ENCODE data around the gene MANBA.
"Not testable (repeated sequence)": the region's sequence is repeated elsewhere in the genome, so short reads cannot be mapped to it uniquely, and the experiment has no call there.

The MANBA gene

DNA sequence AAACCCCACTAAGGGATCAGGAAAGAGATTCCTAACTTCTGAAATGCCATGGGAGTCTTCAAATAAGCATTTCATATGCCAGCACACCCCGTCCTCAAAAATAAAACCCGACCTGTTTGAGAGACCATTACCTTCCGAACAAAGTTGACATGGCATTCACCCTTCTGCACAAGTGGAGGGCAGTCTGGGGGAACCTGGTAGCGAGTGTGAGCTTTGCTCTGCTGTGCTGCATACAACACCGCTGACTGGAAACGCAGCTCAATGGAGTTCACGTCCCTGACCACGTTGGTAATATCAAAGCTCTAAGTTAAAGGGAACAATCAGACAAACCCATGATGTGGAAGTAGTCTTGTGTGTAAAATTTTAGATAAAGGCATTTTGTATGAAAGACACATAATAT lies 38.0 kb downstream of the MANBA start:
- no peak for DNase-seq (ENCODE audit: low spot score)

DNA sequence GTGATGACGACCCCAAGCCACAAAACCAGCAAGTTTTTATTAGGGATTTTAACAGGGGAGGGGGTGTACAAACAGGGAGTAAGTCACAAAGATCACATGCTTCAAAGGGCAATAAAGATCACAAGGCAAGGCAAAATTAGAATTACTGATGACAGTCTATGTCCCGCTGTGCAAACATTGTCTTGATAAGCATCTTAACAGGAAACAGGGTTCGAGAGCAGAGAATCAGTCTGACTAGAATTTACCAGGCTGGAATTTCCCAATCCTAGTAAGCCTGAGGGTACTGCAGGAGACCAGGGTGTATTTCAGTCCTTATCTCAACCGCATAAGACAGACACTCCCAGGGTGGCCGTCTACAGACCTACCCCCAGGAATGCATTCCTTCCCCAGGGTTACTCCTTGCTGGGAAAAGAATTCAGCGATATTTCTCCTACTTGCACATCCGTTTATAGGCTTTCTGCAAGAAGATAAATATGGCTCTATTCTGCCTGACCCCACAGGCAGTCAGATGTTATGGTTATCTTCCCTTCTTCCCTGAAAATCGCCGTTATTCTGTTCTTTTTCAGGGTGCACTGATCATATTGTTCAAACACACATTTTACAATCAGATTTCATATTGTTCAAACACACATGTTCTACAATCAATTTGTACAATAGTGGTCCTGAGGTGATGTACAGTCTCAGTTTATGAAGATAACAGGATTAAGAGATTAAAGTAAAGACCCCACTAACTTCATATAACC lies 41.8 kb downstream of the MANBA start:
- not testable (repeated sequence) for DNase-seq (ENCODE audit: low spot score)

DNA sequence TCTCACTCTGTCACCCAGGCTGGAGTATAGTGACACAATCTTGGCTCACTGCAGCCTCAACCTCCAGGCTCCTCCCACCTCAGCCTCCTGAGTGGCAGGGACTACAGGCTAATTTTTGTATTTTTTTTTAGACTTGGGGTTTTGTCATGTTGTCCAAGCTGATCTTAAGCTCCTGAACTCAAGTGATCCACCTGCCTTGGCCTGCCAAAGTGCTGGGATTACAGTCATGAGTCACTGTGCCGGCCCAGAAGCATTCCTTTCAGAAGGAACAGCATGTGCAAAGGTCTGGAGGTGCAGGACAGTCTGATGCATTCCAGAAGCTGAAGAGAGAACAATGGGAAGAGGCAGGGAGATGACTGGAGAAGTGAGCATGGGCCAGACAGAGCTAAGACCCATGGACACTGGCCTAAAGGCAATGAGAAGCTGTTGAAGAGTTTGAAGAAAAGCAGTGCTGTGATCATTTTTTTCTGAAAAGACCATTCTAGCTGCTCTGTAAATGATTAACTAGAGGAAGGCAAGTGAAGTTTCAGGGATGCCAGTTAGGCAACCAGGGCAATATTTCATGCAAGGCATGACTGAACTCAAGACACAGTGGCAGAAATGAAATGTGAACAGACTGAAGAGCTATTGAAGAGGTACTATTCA lies 43.2 kb downstream of the MANBA start:
- no peak for DNase-seq (ENCODE audit: low spot score)

GRCh38 chr4:102715057-102715456 lies 45.7 kb downstream of the MANBA start:
- peak; percentile 1 for DNase-seq (ENCODE audit: low spot score)

- not testable (repeated sequence) for DNase-seq (ENCODE audit: low spot score)
Measured at GRCh38 chr4:102713774-102714173, 47.0 kb downstream of the MANBA start.

DNA sequence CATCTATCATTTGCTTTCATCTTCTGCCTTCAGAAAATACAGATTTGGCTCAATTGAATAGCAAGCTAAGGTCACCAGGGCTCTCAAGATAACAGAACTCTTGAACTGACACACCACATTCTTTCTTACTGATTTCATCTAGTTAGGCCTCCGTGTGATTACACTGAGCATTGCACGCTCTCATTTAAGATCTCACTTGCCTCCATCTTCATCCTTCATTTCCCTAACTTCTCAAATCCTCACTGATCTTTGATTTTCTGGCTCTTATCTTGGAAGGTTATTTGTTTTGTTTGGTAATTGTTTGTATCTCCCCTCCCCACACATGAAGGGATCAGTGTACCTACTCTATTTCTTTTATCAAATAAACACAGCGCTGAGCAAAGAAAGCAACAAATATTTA lies 47.7 kb downstream of the MANBA start:
- DNase-seq (ENCODE audit: low spot score), result no peak

DNA sequence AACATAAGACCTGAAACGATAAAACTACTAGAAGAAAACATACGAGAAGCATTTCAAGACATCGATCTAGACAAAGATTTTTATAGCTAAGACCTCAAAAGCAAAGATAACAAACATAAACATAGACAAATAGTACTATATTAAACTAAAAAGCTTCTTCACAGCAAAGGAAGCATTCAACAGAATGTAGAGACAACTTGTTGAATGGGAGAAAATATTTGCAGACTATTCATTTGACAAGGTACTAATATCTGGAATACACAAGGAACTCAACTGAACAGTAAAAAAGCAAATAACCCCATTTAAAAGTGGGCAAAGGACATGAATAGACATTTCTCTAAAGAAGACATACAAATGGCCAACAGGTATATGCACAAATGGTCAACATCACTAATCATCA lies 49.8 kb downstream of the MANBA start:
- DNase-seq (ENCODE audit: low spot score), result no peak

GRCh38 chr4:102709060-102709459 lies 51.7 kb downstream of the MANBA start:
- not testable (repeated sequence) for DNase-seq (ENCODE audit: low spot score)

DNA sequence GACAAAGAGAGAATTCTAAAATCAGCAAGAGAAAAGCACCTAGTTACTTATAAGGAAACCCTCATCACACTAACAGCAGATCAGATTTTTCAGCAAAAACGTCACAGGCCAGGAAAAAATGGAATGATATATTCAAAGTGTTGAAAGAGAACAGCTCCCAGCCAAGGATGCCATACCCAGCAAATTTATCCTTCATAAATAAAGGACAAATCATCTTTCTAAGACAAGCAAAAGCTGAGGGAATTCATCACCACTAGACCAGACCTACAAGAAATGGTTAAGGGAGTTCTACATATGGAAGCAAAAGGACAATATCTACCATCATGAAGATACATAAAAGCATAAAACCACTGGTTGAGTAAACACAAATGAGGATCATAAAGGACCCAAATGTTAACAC lies 53.6 kb downstream of the MANBA start:
- DNase-seq (ENCODE audit: low spot score), result no peak

GRCh38 chr4:102705391-102705935 lies 55.3 kb downstream of the MANBA start:
- no peak for DNase-seq (ENCODE audit: low spot score)

DNA sequence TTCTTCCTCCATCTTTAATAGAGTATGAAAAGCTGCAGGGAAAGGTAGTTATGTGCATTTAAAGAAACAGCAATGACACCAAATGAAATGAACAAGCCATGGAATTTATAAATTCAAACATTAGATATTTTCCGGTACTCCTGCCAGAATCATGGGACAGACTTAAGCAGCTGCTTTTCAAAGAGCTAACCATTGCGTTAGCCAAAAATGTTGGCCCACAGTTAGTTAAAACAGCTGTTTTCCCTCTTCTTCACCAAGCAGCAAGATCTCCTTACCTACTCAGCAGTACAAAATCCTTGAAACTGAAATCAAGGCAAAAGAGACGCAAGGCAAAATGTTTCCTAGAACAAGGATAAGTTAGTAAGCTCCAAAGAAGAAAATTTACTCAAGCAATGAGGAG lies 64.0 kb downstream of the MANBA start:
- DNase-seq (ENCODE audit: low spot score), result no peak

GRCh38 chr4:102694791-102695190 lies 66.0 kb downstream of the MANBA start:
- no peak for DNase-seq (ENCODE audit: low spot score)

DNA sequence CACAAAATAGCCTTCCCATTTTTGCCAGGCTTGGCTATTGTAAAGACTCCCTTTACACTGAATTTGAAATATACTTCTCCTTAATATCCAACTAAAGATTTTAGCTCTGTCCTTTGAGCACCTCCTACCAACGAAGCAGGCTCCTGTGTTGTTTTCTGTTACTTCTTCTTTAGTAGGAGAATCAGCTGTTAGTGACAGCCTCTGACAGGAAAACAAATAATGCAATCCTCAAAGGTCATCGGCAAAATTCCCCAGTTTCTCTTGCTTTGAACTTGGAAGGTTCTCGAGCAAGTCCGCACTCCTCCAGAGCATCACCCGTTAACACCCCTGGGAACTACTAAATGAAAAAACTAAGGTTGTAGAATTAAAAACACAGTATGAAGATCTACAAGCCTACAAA lies 66.9 kb downstream of the MANBA start:
- DNase-seq (ENCODE audit: low spot score), result no peak

GRCh38 chr4:102693262-102693850 lies 67.4 kb downstream of the MANBA start:
- DNase-seq (ENCODE audit: low spot score), result no peak

DNA sequence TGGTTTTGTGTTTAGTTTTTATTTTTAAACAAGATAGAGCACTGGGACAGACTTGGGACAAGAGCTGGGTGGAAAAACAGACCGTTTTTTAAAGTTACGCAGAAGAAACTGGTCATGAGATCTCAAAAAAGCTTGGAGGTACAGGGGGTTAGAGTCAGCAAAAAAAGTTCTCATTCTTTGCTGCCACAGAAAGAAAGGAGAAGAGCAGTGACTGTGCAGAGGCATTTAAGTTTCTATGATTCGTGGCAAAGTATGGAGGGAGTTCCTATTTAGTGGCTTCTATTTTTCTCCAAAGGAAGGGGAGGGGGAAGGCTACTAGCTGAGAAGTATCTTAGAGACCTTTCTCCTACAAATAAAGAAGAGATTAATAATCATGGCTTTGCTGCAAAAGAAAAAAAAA lies 68.3 kb downstream of the MANBA start:
- DNase-seq (ENCODE audit: low spot score), result no peak

- no peak for DNase-seq (ENCODE audit: low spot score)
Measured at GRCh38 chr4:102687982-102688433, 72.8 kb downstream of the MANBA start.

GRCh38 chr4:102687373-102687981 lies 73.3 kb downstream of the MANBA start:
- DNase-seq (ENCODE audit: low spot score), result no peak

GRCh38 chr4:102685768-102686167 lies 75.0 kb downstream of the MANBA start:
- no peak for DNase-seq (ENCODE audit: low spot score)

DNA sequence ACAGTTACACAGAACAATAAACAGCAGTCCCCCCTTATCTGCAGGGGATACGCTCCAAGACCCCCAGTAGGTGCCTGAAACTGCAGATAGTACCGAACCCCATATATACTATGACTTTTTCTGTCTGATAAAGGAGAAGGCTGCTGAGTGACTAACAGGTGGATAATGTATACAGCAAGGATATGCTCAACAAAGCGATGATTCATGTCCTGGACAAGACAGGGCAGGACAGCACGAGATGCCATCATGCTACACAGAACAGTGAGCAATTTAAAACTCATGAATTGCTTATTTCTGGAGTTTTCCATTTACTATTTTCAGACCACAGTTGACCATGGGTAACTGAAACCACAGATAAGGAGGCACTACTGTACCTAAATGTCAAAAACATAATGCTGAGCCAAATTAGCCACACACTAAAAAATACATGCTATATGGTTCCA lies 76.1 kb downstream of the MANBA start:
- no peak for DNase-seq (ENCODE audit: low spot score)

DNA sequence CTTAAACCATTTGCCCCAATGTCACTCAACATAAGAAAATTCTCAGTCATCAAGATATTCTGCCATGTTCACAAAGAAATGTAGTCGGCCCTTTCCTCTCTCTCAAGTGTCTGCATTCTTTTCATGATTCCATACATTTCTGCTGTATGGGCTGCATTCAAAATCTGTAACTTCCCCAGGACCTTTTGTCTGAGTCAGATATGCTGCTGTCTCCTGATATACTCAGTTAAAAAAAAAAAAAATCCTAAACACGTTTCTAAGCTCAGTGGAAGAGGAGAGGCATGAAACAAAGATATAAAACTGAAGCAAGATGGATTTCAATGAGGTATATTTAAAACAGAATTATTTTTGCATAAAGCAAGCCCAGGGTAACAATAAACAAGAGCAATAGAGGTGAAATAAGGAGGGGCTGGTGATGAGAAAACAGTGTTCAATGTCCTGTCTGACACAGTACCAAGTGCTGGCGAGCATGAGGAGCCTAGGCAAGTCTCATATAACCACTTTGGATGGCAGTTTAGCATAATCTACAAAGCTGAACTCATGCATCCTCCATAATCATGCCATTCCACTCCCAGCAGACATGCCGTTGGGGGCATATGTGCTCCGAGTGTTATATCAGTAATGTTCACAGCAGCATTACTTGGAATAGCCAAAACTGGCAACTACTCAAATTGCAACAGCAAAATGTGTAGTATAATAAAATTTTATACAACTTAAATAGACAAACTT lies 76.7 kb downstream of the MANBA start:
- DNase-seq (ENCODE audit: low spot score), result no peak

DNA sequence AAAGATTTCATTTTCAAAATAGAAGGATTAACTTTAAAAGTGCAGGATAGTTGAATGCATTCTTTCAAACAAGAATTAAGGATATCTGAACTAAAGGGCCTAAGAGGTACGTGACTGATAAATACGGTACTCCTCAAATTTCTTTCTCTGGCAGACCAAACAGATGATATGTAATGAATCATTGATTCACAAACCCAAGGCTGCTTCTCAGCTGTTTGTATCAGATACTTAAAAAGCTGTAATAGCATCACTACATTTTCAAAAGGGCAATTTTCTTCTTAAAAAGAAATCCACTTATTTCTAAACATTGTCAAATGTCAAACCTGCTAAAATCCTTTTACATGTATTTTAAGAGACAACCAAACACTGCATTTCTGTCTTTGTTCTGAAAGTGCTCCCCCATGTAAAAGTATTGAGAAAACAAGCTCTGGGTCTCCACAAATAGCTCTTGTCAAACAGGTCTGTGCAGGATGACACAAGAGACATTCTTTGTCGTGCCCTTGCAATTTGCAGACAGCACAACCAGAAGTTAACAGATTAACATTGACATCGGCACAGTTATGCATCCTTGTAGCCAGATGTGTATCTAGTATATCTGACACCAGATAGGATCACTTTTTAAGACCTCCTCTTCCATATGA lies 82.0 kb downstream of the MANBA start:
- no peak for DNase-seq (ENCODE audit: low spot score)
